Transverse colon (tissue), 4 donors: ENCODE measurements around the gene PHAF1. TPM values are rescaled to one million over a fixed set of nuclear protein-coding genes. Genes with fewer than 3 reads are reported as not detected.

ENCODE experiments used
- DNase-seq: peaks from one replicate; pipeline ENCODE4 v3.0.0-alpha.2; 2019
- H3K27ac ChIP-seq, 4 donors: fragments of 200-600 bp; sonication (generic); 2 replicates each; pipeline ENCODE4 v1.5.1; 2016 to 2018; ENCODE audit warnings: inconsistent platforms in 4 of 4
- H3K27me3 ChIP-seq: fragments of 200-600 bp; sonication (generic); 2 replicates; pipeline ENCODE4 v1.5.1; 2017; ENCODE audit warnings: inconsistent platforms
- H3K36me3 ChIP-seq, 4 donors: fragments of 200-600 bp; sonication (generic); 2 replicates each; pipeline ENCODE4 v1.5.1; 2017 to 2019; ENCODE audit warnings: inconsistent platforms in 4 of 4
- H3K4me1 ChIP-seq, 4 donors: fragments of 200-600 bp; sonication (generic); 2 replicates each; pipeline ENCODE4 v1.5.1; 2017 to 2020; ENCODE audit warnings: inconsistent platforms in 4 of 4
- H3K4me3 ChIP-seq, 4 donors: fragments of 200-600 bp; sonication (generic); 1 replicate in 1 of 4; 2 replicates in 3 of 4; pipeline versions ENCODE4 v1.5.1 to v1.6.1; 2017 to 2019; ENCODE audit warnings: inconsistent platforms in 4 of 4
- H3K9me3 ChIP-seq, 2 donors: fragments of 200-600 bp; sonication (generic); 2 replicates each; pipeline ENCODE4 v1.5.1; 2017 to 2019; ENCODE audit warnings: inconsistent platforms in 2 of 2
- EP300 ChIP-seq: sonication (generic); formaldehyde crosslinking; IDR thresholded peaks from one replicate; pipeline ENCODE4 v1.6.1; 2017; ENCODE audit warnings: antibody characterized with exemption, low read depth
- POLR2A ChIP-seq: fragments of 450-650 bp; IDR thresholded peaks from one replicate; pipeline ENCODE4 v1.6.1; 2016; ENCODE audit warnings: antibody characterized with exemption, mild to moderate bottlenecking, moderate library complexity
- POLR2AphosphoS5 ChIP-seq, 3 donors: sonication (generic); formaldehyde crosslinking; IDR thresholded peaks; one replicate each; pipeline ENCODE4 v1.6.1; 2016; ENCODE audit warnings: antibody characterized with exemption in 3 of 3
- WGBS, 2 donors: methylation state at CpG; one replicate each; pipeline ENCODE4 v1.1.5; 2018; ENCODE audit warnings: low coverage in 1 of 2; 5-methylcytosine and 5-hydroxymethylcytosine counted together
- in situ Hi-C, 4 donors: fragments of 200-750 bp; cut with MboI; loops; one replicate each; pipeline versions ENCODE4 v1.15.0 to v1.15.1; 2017; ENCODE audit warnings: low sequenced_read_pairs in 3 of 4, low pct_ligation_motif_present in 1 of 4, low pct_unique_long_range_greater_than_20kb in 1 of 4
- intact Hi-C: fragments of 100-400 bp; cut with DNase I; formaldehyde crosslinking; loops from one replicate; pipeline ENCODE4 v1.15.1; 2023; ENCODE audit warnings: low total_unique reads
- total RNA-seq, 4 donors: library from RNA; depleted of rRNA; stranded (reverse); fragments of >200 nt; gene quantifications; one replicate each; pipeline ENCODE4 v1.1.0, GENCODE V29; 2016
- TF ChIP-seq, protein P1 (sequence below), 5 experiments: fragments of 200-600 bp in 3 of 5; fragments of 450-650 bp in 2 of 5; sonication (generic) in 3 of 5; IDR thresholded peaks; 1 replicate in 2 of 5; 2 replicates in 3 of 5; pipeline ENCODE4 v1.5.1; 2016 to 2017; ENCODE audit warnings: antibody characterized with exemption in 5 of 5, inconsistent platforms in 3 of 5, mild to moderate bottlenecking in 2 of 5, moderate library complexity in 1 of 5

PHAF1 gene
- total RNA-seq, 4 donors from 2014 or later = 13.3 to 23.8 (median 17.7) TPM

DNA sequence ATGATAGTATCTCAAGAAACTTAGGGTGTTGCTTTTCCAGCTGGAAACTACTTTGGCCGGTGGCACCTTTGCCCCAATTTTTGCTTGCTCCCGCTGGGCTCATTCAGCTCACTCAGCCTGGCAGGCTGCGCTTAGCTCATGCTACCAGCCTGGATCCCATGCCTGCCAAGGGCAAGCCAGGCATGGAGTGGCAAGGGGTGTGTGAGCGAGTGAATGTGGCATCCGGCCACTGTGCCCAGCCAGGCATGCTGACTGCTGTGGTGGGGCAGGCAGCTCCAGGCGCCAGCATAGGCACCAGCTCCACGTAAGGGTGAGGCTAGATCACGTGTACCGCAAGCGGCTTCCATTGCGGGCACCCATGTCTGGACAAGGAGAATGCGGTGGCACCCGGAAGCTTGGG, 31.6 kb downstream of the PHAF1 start:
- Histone ChIP-seq H3K4me1 (no peaks in the 10 kb centered on the region), H3K4me3 (no peak overlapping the region), H3K27ac (no peak overlapping the region), H3K36me3 (peaks cover 0 to 63% (median 20%) of the 10 kb centered on the region in 4 donors), H3K27me3 (no peaks in the 10 kb centered on the region), H3K9me3 (no peaks in the 10 kb centered on the region)
- 99% methylated on average over 13 of the region's 13 CpGs; no CpG with 5 or more reads in 1 of the 2 donors for WGBS, 2 donors
- no peak for DNase-seq
- TF ChIP-seq EP300 = no peak
- no peak for TF ChIP-seq POLR2A
- no peak for TF ChIP-seq POLR2AphosphoS5 (IDR thresholded peaks at IDR 0.05)
- TF ChIP-seq, protein P1, sequence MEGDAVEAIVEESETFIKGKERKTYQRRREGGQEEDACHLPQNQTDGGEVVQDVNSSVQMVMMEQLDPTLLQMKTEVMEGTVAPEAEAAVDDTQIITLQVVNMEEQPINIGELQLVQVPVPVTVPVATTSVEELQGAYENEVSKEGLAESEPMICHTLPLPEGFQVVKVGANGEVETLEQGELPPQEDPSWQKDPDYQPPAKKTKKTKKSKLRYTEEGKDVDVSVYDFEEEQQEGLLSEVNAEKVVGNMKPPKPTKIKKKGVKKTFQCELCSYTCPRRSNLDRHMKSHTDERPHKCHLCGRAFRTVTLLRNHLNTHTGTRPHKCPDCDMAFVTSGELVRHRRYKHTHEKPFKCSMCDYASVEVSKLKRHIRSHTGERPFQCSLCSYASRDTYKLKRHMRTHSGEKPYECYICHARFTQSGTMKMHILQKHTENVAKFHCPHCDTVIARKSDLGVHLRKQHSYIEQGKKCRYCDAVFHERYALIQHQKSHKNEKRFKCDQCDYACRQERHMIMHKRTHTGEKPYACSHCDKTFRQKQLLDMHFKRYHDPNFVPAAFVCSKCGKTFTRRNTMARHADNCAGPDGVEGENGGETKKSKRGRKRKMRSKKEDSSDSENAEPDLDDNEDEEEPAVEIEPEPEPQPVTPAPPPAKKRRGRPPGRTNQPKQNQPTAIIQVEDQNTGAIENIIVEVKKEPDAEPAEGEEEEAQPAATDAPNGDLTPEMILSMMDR (IDR thresholded peaks at IDR 0.05) = no peak
- intact Hi-C loops (no loop called here), in situ Hi-C loops (no loop called here)

DNA sequence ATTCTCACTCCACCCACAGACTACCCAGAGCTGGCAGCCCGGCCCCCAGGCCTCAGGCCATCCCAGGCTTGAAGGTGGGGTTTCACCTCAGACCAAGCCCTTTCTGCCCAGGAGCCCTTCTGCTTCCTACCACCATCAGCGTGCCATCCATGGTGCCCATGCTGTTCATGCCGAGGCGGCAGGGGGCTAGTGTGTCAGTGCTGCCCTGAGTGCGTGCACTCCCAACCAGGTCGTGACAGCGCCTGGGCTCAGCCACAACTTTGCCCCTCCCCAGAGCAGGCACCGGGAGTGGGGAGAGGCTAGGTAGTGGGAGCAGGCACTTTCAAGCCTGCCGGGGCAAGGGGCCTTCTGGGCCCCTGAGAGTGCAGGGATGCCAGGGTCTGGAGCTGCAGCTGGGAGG, 32.6 kb downstream of the PHAF1 start:
- no peaks in the 10 kb centered on the region for H3K27me3 ChIP-seq
- no peaks in the 10 kb centered on the region for H3K4me1 ChIP-seq
- intact Hi-C loops (no loop called here), in situ Hi-C loops (no loop called here)
- H3K9me3 ChIP-seq = no peaks in the 10 kb centered on the region
- peaks cover 0 to 65% (median 18%) of the 10 kb centered on the region in 4 donors for H3K36me3 ChIP-seq
- no peak for DNase-seq
- WGBS, 2 donors = 83% methylated on average over 5 of the region's 9 CpGs; no CpG with 5 or more reads in 1 of the 2 donors
- H3K27ac ChIP-seq = no peak overlapping the region
- TF ChIP-seq, protein P1 (IDR thresholded peaks at IDR 0.05) = no peak
- TF ChIP-seq EP300 = no peak
- no peak for TF ChIP-seq POLR2A
- no peak for TF ChIP-seq POLR2AphosphoS5 (IDR thresholded peaks at IDR 0.05)
- H3K4me3 ChIP-seq = no peak overlapping the region

DNA sequence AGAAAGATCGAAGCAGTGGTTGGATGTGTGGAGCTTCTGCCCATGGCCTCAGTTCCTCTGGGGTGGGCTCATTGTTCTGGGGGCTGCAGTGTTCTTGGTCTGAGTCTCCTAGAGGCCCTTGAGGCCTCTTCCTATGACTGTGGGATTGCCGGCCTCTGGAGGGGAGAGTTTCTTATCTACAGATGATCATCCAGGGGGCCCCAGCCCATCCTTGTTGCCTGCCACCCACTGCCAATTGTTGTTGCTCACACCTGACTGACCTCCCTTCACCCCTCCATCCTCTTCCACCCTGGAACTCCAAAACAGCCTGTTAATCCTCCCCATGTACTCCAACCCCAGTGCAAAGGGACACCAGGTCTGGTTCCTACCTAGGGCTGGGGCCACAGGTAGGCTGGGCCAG, 35.2 kb downstream of the PHAF1 start:
- Histone ChIP-seq H3K27me3 (peaks cover 5% of the 10 kb centered on the region), H3K4me1 (peaks cover 0 to 3% (median 1%) of the 10 kb centered on the region in 4 donors), H3K9me3 (no peaks in the 10 kb centered on the region), H3K27ac (no peak overlapping the region), H3K4me3 (no peak overlapping the region), H3K36me3 (peaks cover 0 to 64% (median 14%) of the 10 kb centered on the region in 4 donors)
- TF ChIP-seq EP300 (no peak), POLR2AphosphoS5 (IDR thresholded peaks at IDR 0.05) (no peak), POLR2A (no peak)
- TF ChIP-seq, protein P1 (IDR thresholded peaks at IDR 0.05) = no peak
- DNase-seq = no peak
- 91% methylated on average over 2 of the region's 2 CpGs; no CpG with 5 or more reads in 1 of the 2 donors for WGBS, 2 donors
- intact Hi-C loops (no loop called here), in situ Hi-C loops (no loop called here)

DNA sequence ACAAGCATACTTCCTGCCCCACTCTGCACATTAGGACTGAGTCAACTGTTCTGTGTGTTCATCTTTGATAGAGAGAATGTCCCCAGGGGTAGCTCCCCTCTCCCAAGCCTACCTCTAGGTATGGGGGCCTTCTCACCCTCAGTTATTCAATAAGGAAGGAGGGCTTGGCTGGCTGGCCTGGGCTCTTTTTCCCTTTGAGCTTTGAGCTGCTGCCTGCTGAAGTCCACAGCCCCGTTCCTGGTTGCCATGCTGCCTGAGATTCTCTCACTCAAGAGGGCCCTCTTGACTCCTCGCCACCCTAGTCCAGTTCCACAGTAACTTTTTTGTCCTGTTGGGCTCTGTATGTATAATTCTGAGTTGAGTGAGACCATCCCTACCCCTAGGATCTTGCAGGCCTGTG, 36.0 kb downstream of the PHAF1 start:
- DNase-seq = no peak
- 94% methylated on average over 2 of the region's 2 CpGs; no CpG with 5 or more reads in 1 of the 2 donors for WGBS, 2 donors
- peaks cover 0 to 56% (median 10%) of the 10 kb centered on the region in 4 donors for H3K36me3 ChIP-seq
- H3K4me3 ChIP-seq = no peak overlapping the region
- H3K27ac ChIP-seq = no peak overlapping the region
- H3K27me3 ChIP-seq = peaks cover 13% of the 10 kb centered on the region
- H3K9me3 ChIP-seq = no peaks in the 10 kb centered on the region
- in situ Hi-C loops (no loop called here), intact Hi-C loops (no loop called here)
- TF ChIP-seq POLR2AphosphoS5 (IDR thresholded peaks at IDR 0.05) (no peak), POLR2A (no peak), EP300 (no peak)
- TF ChIP-seq, protein P1 (IDR thresholded peaks at IDR 0.05) = no peak
- H3K4me1 ChIP-seq = peaks cover 0 to 9% (median 7%) of the 10 kb centered on the region in 4 donors
